Suprapubic skin (tissue), 4 donors: ENCODE data around the gene E2F1. TPM values are rescaled to one million over a fixed set of nuclear protein-coding genes. Genes with fewer than 3 reads are reported as not detected.

Experiments used
- DNase-seq, 2 donors: peaks; one replicate each; pipeline ENCODE4 v3.0.0-alpha.2; 2019; ENCODE audit warnings: low spot score in 2 of 2
- H3K27ac ChIP-seq: fragments of 200-600 bp; sonication (generic); one replicate; pipeline ENCODE4 v1.5.1; 2019
- H3K27me3 ChIP-seq: fragments of 200-600 bp; sonication (generic); one replicate; pipeline ENCODE4 v1.5.1; 2019
- H3K36me3 ChIP-seq: fragments of 200-600 bp; sonication (generic); one replicate; pipeline ENCODE4 v1.5.1; 2019
- H3K4me1 ChIP-seq: fragments of 200-600 bp; sonication (generic); one replicate; pipeline ENCODE4 v1.5.1; 2019
- H3K4me3 ChIP-seq: fragments of 200-600 bp; sonication (generic); one replicate; pipeline ENCODE4 v1.5.1; 2019; ENCODE audit warnings: mild to moderate bottlenecking
- H3K9me3 ChIP-seq: fragments of 200-600 bp; sonication (generic); one replicate; pipeline ENCODE4 v1.5.1; 2019
- CTCF ChIP-seq, 2 donors: fragments of 200-600 bp in 1 of 2; fragments of 450-650 bp in 1 of 2; sonication (generic) in 1 of 2; IDR thresholded peaks; one replicate each; pipeline ENCODE4 v1.5.1; 2016 to 2019; ENCODE audit warnings: antibody characterized with exemption in 2 of 2, mild to moderate bottlenecking in 1 of 2, moderate library complexity in 1 of 2
- EP300 ChIP-seq: sonication (generic); formaldehyde crosslinking; IDR thresholded peaks from one replicate; pipeline ENCODE4 v1.6.1; 2017; ENCODE audit warnings: antibody characterized with exemption
- POLR2A ChIP-seq, 2 donors: fragments of 450-650 bp; IDR thresholded peaks; one replicate each; pipeline ENCODE4 v1.6.1; 2017; ENCODE audit warnings: antibody characterized with exemption in 2 of 2, mild to moderate bottlenecking in 2 of 2, moderate library complexity in 2 of 2
- POLR2AphosphoS5 ChIP-seq, 3 donors: sonication (generic); formaldehyde crosslinking; IDR thresholded peaks; one replicate each; pipeline ENCODE4 v1.6.1; 2017; ENCODE audit warnings: antibody characterized with exemption in 3 of 3
- WGBS: methylation state at CpG from one replicate; pipeline ENCODE4 v1.1.5; 2018; 5-methylcytosine and 5-hydroxymethylcytosine counted together
- total RNA-seq, 4 donors: library from RNA; depleted of rRNA; stranded (reverse); fragments of >200 nt; gene quantifications; one replicate each; pipeline ENCODE4 v1.1.0, GENCODE V29; 2016

E2F1 gene
- total RNA-seq, 4 donors from 2014 or later = 3.5 to 5.6 (median 4.6) TPM

GRCh38 chr20:33659341-33660034 lies 26.7 kb downstream of the E2F1 start:
- WGBS = 84% methylated on average over 10 of the region's 32 CpGs
- H3K4me1 ChIP-seq = peaks cover 27% of the 10 kb centered on the region
- H3K27ac ChIP-seq = no peak overlapping the region
- no peak for DNase-seq
- TF ChIP-seq CTCF (IDR thresholded peaks at IDR 0.05) (no peak), POLR2AphosphoS5 (IDR thresholded peaks at IDR 0.05) (no peak), EP300 (no peak), POLR2A (IDR thresholded peaks at IDR 0.05) (no peak)
- peaks cover 33% of the 10 kb centered on the region for H3K36me3 ChIP-seq
- H3K4me3 ChIP-seq = no peak overlapping the region
- no peaks in the 10 kb centered on the region for H3K9me3 ChIP-seq
- no peaks in the 10 kb centered on the region for H3K27me3 ChIP-seq

- Histone ChIP-seq H3K4me1 (peaks cover 27% of the 10 kb centered on the region), H3K4me3 (no peak overlapping the region), H3K27me3 (no peaks in the 10 kb centered on the region), H3K9me3 (no peaks in the 10 kb centered on the region), H3K36me3 (peaks cover 33% of the 10 kb centered on the region), H3K27ac (no peak overlapping the region)
- DNase-seq = no peak
- WGBS = 98% methylated on average over 4 of the region's 4 CpGs
- no peak for TF ChIP-seq POLR2AphosphoS5 (IDR thresholded peaks at IDR 0.05)
These were observed 27.3 kb downstream of the E2F1 start for GRCh38 chr20:33658929-33659328.

GRCh38 chr20:33658510-33658909 lies 27.7 kb downstream of the E2F1 start:
- H3K27me3 ChIP-seq = no peaks in the 10 kb centered on the region
- H3K9me3 ChIP-seq = no peaks in the 10 kb centered on the region
- no peak overlapping the region for H3K27ac ChIP-seq
- WGBS = 96% methylated on average over 5 of the region's 8 CpGs
- H3K4me3 ChIP-seq = no peak overlapping the region
- peaks cover 29% of the 10 kb centered on the region for H3K4me1 ChIP-seq
- peaks cover 33% of the 10 kb centered on the region for H3K36me3 ChIP-seq
- TF ChIP-seq CTCF (IDR thresholded peaks at IDR 0.05) = no peak
- no peak for DNase-seq

- Histone ChIP-seq H3K9me3 (no peaks in the 10 kb centered on the region), H3K36me3 (peaks cover 33% of the 10 kb centered on the region), H3K4me3 (no peak overlapping the region), H3K4me1 (peaks cover 28% of the 10 kb centered on the region), H3K27me3 (no peaks in the 10 kb centered on the region), H3K27ac (no peak overlapping the region)
- WGBS = 97% methylated on average over 6 of the region's 12 CpGs
- DNase-seq = no peak
- TF ChIP-seq POLR2A (IDR thresholded peaks at IDR 0.05) (no peak), POLR2AphosphoS5 (IDR thresholded peaks at IDR 0.05) (no peak), EP300 (no peak), CTCF (IDR thresholded peaks at IDR 0.05) (no peak)
These were observed 28.5 kb downstream of the E2F1 start for GRCh38 chr20:33657704-33658095.

- 94% methylated on average over 7 of the region's 17 CpGs for WGBS
- DNase-seq = no peak
- H3K4me3 ChIP-seq = no peak overlapping the region
- peaks cover 27% of the 10 kb centered on the region for H3K4me1 ChIP-seq
- no peaks in the 10 kb centered on the region for H3K9me3 ChIP-seq
- H3K36me3 ChIP-seq = peaks cover 33% of the 10 kb centered on the region
- TF ChIP-seq POLR2AphosphoS5 (IDR thresholded peaks at IDR 0.05) = no peak
- TF ChIP-seq CTCF (IDR thresholded peaks at IDR 0.05) = no peak
- TF ChIP-seq POLR2A (IDR thresholded peaks at IDR 0.05) = no peak
- no peak for TF ChIP-seq EP300
- no peaks in the 10 kb centered on the region for H3K27me3 ChIP-seq
- H3K27ac ChIP-seq = no peak overlapping the region
These were observed 29.1 kb downstream of the E2F1 start for GRCh38 chr20:33656783-33657703.
